ELR (cell line): ENCODE measurements around the gene YTHDC1.
"Not testable (repeated sequence)": the region's sequence is repeated elsewhere in the genome, so short reads cannot be mapped to it uniquely, and the experiment has no call there.

Experiments used
- DNase-seq: peaks from one replicate; pipeline ENCODE4 v3.0.0-alpha.2; 2015; ENCODE audit warnings: low read depth

Gene YTHDC1

GRCh38 chr4:68288393-68288740, 61.5 kb downstream of the YTHDC1 start:
- no peak for DNase-seq

DNA sequence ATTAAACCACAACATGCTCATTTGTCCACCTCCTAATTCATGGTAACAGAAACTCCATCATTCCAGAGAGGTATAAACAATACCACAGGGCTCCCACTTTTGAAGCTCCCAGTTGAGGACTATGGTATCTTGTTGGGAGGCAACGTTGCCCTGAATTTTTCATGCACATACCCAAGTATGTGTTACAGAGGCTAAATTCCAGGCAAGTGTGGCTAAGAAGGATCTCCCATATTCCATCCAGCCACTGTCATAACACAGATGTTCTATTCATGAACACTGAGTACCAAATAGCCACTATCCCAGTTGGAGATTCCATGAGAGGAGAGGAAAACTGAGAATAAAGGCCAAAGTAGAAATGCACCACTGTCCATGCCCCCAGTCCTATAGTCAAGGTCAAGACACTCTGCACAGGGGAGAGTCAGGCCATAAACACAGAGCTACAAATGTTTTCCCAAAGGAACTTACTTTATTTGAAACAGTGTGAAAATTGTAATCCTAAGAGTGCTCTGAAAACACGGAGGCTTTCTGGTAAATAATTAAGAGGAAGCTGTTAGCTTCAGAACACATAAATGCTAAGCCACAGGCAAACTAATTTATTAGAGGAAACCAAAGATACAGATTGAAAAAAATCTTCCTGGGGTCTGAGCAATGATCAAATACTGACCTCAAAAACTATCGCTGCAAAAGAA, 62.0 kb downstream of the YTHDC1 start:
- DNase-seq = no peak

DNA sequence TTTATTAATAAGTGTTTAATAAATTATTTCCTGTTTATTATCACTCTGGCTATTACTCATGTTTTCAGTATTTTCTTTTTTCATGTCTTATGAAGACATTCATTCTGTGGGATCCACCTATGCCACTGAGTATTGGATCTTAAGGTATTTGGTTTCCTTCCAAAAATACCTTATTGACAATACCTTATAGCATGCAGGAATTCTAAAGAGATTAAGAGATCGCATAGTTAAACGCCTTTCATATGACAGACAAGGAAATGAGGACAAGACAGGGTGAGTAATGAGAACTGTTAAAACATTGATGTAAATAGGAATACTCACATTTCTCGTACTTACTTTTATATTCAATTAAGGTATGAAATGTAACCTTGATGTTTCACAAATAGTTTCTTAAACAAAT, 66.2 kb downstream of the YTHDC1 start:
- DNase-seq = no peak

DNA sequence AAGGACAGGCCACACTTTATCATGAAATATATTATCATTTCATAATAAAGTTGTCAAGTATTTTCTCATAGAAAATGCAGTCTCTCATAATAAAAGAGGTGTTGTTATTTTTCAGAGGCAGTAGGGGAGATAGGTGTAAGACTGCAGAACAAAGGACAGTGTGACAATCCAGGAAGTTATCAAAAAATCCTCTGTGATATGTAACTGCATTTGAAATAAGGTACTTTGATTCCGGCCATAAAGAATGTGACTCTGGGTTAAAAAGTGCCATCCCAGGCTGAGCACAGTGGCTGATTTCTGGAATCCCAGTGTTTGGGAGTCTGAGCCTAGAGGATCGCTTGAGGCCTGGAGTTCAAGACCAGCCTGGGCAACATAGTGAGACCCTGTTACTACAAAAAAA, 66.8 kb downstream of the YTHDC1 start:
- DNase-seq = no peak

- not testable (repeated sequence) for DNase-seq
Observed at GRCh38 chr4:68281796-68282740, 67.8 kb downstream of the YTHDC1 start.

GRCh38 chr4:68278029-68278428, 71.9 kb downstream of the YTHDC1 start:
- DNase-seq = no peak

DNA sequence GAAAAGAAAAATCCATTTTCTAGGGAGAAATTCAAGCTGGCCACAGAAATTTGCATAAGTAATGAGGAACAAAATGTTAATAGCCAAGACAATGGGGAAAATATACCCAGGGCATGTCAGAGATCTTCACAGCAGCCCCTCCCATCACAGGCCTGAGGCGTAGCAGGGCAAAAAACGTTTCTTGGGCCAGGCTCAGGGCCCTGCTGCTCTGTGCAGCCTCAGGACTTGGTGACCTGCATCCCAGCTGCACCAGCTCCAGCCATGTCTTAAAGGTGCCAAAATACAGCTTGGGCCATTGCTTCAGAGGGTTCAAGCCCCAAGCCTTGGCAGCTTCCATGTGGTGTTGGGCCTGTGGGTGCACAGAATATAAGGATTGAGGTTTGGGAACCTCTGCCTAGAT, 72.3 kb downstream of the YTHDC1 start:
- DNase-seq = no peak

- DNase-seq = no peak
Observed at GRCh38 chr4:68272860-68273259, 77.0 kb downstream of the YTHDC1 start.

DNA sequence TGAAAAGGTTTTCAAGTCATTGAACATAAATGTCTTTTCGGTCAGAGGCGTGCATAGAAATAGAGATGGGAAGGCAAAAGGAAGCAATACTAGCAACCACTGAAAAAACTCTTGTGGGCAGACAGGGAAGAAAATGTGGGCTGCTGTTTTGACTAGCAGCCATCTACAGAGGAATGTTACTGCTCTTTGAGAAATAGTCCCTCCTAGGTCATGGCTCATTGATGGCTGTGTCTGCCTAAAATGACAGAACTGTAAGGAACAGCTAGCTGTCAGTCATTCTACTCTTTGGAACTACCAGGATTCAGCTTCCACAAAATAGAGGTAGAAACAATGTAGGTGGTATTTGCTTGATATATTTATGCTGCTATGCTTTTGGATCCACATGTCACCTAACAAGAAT, 77.5 kb downstream of the YTHDC1 start:
- no peak for DNase-seq

DNA sequence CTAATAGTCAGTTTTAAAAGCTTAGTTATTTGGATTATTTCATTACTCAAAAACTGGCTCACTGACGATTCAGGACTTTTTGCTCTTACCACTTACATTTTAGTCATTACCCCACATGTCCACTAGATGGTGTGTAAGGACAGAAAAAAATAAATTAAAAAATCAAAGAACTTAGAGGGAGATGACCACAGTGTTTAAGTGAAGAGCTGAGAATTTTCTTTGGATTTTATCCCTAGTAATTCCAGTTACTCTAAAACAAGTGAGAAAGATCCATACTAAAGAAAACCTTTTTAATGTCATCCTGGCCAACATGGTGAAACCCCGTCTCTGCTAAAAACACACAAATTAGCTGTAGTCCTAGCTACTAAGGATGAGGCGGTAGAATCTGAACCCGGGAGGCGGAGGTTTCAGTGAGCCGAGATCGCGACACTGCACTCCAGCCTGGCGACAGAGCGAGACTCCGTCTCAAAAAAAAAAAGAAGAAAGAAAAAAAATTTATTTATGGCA, 78.0 kb downstream of the YTHDC1 start:
- peak; percentile 59 for DNase-seq

DNA sequence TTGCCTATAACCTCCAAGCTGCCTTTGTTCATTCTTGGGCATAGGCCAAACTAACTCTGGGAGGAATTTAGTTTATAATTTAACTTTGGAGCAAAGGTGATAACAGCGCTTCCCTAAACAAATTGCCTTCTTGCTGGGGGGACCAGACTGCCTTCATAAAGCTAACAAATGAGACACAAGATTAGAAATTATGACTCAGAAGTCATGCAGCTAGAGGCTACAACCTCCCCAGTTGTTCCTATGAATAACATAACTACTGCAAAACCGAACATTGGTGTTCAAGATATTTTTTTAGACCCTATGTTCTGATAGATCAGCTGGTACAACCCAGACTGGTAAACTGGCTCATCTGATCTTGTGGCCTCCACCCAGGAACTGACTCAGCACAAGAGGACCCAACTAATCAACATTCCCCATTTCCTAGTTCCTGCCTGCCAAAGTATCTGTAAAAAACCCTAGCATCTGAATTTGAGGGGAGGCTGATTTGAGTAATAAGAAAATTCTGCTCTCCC, 82.4 kb downstream of the YTHDC1 start:
- peak; percentile 55 for DNase-seq

GRCh38 chr4:68264875-68265565, 84.9 kb downstream of the YTHDC1 start:
- DNase-seq = no peak
